ENCODE measurements around the gene SPATA12. TPM values are rescaled to one million over a fixed set of nuclear protein-coding genes. Genes with fewer than 3 reads are reported as not detected.

The SPATA12 gene
- total RNA-seq, 4 donors from 2014 or later: 0.21 to 2.9 TPM; not detected in 2

GRCh38 chr3:57097536-57097935 lies 37.1 kb downstream of the SPATA12 start:
- H3K27ac ChIP-seq: no peak overlapping the region
- H3K9me3 ChIP-seq: no peaks in the 10 kb centered on the region
- no peak for DNase-seq
- H3K27me3 ChIP-seq: no peaks in the 10 kb centered on the region
- no peak overlapping the region for H3K4me3 ChIP-seq
- H3K4me1 ChIP-seq: no peaks in the 10 kb centered on the region
- H3K36me3 ChIP-seq: no peaks in the 10 kb centered on the region
- intact Hi-C loops (cut with DNase I; ENCODE audit: low total_unique reads): loop anchor here (5.0 kb wide), 1 partner anchor 125 kb away; no protein-coding TSS in a partner anchor
- TF ChIP-seq POLR2A (IDR thresholded peaks at IDR 0.05) (no peak), CTCF (IDR thresholded peaks at IDR 0.05) (no peak)

GRCh38 chr3:57098418-57099310 lies 38.2 kb downstream of the SPATA12 start:
- no peak overlapping the region for H3K27ac ChIP-seq
- no peak for DNase-seq
- no peaks in the 10 kb centered on the region for H3K4me1 ChIP-seq
- no peak overlapping the region for H3K4me3 ChIP-seq
- no peaks in the 10 kb centered on the region for H3K9me3 ChIP-seq
- H3K36me3 ChIP-seq: no peaks in the 10 kb centered on the region
- no peaks in the 10 kb centered on the region for H3K27me3 ChIP-seq
- TF ChIP-seq POLR2A (IDR thresholded peaks at IDR 0.05): no peak
- no peak for TF ChIP-seq CTCF (IDR thresholded peaks at IDR 0.05)
- intact Hi-C loops (cut with DNase I; ENCODE audit: low total_unique reads): loop anchor here (5.0 kb wide), 1 partner anchor 124 kb away; no protein-coding TSS in a partner anchor

- Histone ChIP-seq H3K27me3 (no peaks in the 10 kb centered on the region), H3K4me3 (no peak overlapping the region), H3K9me3 (no peaks in the 10 kb centered on the region), H3K27ac (peak overlapping the region; percentile 29 to 36), H3K36me3 (no peaks in the 10 kb centered on the region), H3K4me1 (no peaks in the 10 kb centered on the region)
- intact Hi-C loops (cut with DNase I; ENCODE audit: low total_unique reads): loop anchor here (10.0 kb wide), 1 partner anchor 65 kb away; the partner anchor contains the start of gene IL17RD
- TF ChIP-seq POLR2A (IDR thresholded peaks at IDR 0.05): no peak
- peak; percentile 84 to 93 (median 90) for TF ChIP-seq CTCF (IDR thresholded peaks at IDR 0.05)
- peak; percentile 72 to 83 for DNase-seq
Observed at GRCh38 chr3:57100046-57100695, 39.7 kb downstream of the SPATA12 start.

GRCh38 chr3:57105585-57105984 lies 45.1 kb downstream of the SPATA12 start:
- intact Hi-C loops (cut with DNase I; ENCODE audit: low total_unique reads): loop anchor here (10.0 kb wide), 1 partner anchor 59 kb away; the partner anchor contains the start of gene IL17RD
- Histone ChIP-seq H3K27me3 (no peaks in the 10 kb centered on the region), H3K36me3 (no peaks in the 10 kb centered on the region), H3K4me3 (no peak overlapping the region), H3K9me3 (no peaks in the 10 kb centered on the region), H3K4me1 (no peaks in the 10 kb centered on the region), H3K27ac (no peak overlapping the region)
- TF ChIP-seq POLR2A (IDR thresholded peaks at IDR 0.05) (no peak), CTCF (IDR thresholded peaks at IDR 0.05) (no peak)
- DNase-seq: no peak

GRCh38 chr3:57108684-57109083 lies 48.2 kb downstream of the SPATA12 start:
- Histone ChIP-seq H3K9me3 (no peaks in the 10 kb centered on the region), H3K4me1 (no peaks in the 10 kb centered on the region), H3K27ac (no peak overlapping the region), H3K27me3 (no peaks in the 10 kb centered on the region), H3K4me3 (no peak overlapping the region), H3K36me3 (no peaks in the 10 kb centered on the region)
- DNase-seq: no peak
- no peak for TF ChIP-seq CTCF (IDR thresholded peaks at IDR 0.05)
- no peak for TF ChIP-seq POLR2A (IDR thresholded peaks at IDR 0.05)
- intact Hi-C loops (cut with DNase I; ENCODE audit: low total_unique reads): loop anchor here (10.0 kb wide), 1 partner anchor 56 kb away; the partner anchor contains the start of gene IL17RD
